NCI-H2107 (cell line): ENCODE data around the gene NPIPB13.
"Not testable (repeated sequence)": the region's sequence is repeated elsewhere in the genome, so short reads cannot be mapped to it uniquely, and the experiment has no call there.

Experiments
- DNase-seq: peaks from one replicate; lab custom pipeline; 2025; lab: John Stamatoyannopoulos, UW

NPIPB13 gene

DNA sequence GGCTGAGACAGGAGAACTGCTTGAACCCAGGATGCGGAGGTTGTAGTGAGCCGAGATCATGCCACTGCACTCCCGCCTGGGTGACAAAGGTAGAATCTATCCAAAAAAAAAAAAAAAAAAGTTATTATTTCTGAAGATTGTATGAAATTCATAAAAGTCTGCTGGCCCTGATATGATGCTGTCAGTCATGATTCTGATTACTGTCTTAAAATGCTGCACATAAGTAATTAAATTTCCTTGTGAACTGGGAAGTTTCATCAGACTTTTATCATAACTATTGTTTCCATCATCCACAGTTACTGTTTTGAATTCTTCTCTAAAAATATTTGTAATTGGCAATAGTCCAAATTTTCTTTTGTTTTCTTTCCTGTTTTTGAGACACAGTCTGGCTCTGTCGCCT lies at the start of gene NPIPB13:
NPIPB13 (minus strand) TSS at position 101 of the 400 bp plus-strand sequence. CDS start 2,906 bp downstream, outside the sequence.
- not testable (repeated sequence) for DNase-seq

DNA sequence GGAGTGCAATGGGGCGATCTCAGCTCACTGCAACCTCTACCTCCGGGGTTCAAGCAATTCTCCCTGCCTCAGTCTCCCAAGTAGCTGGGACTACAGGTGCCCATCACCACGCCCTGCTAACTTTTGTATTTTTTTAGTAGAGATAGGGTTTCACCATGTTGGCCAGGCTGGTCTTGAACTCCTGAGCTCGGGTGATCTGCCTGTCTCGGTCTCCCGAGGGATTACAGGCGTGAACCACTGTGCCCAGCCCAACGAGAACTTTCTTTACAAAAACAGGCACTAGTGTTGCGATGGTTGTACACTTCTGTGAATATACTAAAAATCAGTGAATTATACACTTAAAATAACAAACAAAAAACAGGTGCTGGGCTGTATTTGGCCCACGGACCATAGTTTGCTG lies 34.1 kb upstream of the NPIPB13 start:
- not testable (repeated sequence) for DNase-seq

DNA sequence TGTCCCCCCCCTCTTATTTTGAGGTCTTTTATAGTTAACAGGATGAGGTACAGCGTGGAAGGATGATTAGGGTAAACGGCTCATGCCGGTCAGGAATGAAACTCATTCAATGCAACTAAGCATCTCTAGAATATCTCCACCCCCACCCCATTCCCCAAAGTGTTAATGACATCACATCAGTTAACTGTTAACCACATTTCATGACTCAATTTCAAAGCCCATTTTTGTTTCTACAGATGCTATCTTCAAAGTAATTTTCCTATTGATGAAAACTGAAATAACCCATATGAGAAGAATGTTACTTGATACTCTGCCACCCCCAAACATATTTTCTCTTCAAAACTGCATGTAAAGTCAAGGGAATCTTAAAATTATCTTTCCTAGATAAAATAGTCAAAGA lies 30.2 kb upstream of the NPIPB13 start:
- not testable (repeated sequence) for DNase-seq

DNA sequence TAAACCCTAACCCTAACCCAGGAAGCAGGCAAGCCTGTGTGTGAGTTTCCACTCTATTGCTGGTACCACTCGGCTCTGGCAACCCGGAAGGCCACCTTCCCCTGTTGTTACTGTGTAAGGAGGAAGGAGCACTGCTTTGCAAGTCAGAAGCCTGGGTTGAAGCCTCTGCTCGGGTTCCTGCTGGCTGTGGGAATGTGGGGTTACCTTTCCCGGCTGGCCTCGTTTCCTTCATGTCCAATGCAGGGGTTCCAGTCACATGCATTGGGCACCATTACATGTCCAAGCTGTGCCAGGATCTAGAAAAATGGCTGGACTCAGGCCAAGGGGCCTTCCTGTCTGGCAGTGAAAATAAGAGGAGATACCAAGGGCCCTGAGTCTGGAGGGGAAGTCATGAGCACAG lies 31.2 kb downstream of the NPIPB13 start:
- DNase-seq, result not testable (repeated sequence)

DNA sequence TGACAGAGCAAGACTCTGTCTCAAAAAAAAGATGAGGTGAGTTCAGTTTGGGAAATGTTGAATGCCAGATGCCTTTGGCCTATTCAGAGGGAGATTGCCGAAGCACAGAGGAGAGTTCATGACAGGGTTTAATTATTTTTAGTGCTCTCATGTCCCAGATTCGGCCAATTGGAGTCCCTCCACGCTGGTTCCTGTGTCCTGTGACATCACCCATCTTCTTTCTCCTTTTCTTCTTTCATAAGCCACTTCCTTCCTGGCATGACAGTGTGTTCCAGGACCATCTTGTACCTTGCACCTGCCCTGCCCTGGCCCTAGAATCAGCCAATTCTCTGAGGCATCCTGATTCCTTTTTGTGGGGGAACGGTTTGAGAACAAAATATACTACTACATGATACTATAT lies 36.9 kb downstream of the NPIPB13 start:
- not testable (repeated sequence) for DNase-seq

DNA sequence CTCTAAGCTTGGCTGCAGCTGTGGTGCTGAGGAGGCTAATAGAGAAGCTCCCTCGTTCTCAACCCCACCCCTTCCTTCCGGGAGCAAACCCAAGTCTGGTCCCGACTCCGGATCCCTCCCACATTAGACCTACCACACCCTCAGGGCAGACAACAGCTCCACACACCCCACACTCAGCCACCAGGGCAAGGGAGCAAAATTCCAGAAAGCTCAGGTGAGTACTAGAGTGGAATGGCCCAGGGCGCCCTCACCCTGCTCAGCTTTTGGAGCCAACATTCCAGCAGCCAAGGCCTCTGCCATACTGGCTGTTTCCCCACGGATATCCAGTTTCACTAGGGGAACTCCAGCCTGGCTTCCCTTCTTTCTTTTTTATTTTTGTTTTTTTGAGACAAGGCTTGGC lies 39.2 kb downstream of the NPIPB13 start:
- not testable (repeated sequence) for DNase-seq

DNA sequence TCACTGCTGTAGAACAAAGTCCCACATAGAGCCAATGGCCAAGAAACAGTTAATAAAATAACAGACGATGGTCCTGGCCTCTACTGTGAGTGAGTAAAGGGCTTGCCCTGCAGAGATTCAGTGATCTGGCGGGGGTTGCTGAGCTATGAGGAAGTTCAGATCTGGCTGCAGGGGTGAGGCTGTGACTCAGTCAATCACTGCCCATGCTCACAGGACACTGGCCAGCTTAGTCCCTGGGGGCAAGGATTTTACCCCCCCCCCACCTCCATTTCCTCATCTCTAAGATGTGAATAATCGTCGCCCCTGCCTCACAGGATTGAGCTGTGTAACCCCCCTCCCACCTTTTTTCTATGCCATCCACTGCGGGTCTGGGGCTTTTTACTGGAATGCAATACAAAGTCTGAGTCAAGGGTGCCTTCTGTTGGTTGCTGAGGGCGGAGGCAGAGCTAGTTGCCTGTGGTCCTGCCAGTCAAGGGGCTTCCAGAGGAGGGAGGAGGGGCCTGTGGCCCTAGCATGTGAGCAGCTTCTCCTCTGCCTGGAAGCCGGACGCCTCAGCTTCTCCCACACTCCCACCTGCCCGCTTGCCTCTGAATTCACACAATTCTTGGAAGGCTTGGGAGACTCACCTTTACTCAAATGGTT lies 41.1 kb downstream of the NPIPB13 start:
- DNase-seq, result not testable (repeated sequence)

DNA sequence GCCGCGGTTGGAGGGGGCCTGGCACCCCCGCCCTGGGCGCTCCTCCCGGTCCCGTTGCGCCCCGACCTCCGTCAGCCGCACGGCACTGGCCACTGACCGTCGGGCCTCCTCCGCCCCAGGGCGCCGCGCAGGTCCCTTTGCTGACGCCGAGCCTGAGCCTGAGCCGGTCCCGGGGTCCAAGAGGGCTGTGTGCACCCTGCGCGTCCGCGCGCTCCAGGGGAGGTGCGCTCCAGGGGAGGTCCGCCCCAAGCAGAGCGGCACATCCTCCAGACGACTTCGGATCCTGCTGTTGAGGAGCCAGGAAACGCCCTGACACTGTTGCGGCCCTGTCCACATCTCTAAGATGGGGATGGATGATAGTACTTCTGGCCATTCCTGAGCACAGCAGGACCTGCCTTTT lies 42.0 kb downstream of the NPIPB13 start:
- DNase-seq, result not testable (repeated sequence)

DNA sequence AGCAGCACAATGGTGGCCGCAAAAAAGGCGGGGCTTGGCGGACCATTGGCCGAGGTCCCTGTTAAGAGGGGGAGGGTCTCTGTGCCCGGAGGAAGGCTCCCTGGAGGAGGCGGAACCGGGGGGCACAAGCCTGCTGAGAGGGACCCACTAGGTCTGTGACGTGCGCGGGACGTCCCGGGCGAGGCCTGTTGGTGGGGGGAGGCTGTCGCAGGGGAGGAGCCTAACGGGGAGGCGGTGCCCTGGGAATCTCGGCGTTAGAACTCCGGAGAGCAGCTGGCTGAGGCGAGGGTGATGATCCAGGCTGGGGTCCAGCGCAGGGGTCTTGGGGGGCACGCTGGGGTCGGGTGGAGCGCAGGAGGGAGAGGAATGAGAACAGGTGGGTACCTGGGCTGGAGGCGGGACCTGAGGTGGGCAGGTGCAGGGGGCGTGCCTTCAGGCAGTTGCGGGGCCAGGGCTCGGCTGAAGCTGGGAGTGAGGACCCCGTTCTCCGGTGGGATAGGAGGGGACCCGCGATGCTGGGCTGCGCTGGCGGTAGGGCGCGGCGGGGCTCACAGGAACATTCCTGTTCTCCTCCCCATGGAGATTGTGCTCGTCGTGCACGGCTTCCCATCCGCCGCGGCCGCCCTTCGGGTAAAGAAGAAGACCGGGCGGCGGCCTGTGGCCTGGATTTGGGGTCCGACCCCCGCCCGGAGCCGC lies 42.6 kb downstream of the NPIPB13 start:
- DNase-seq, result not testable (repeated sequence)

DNA sequence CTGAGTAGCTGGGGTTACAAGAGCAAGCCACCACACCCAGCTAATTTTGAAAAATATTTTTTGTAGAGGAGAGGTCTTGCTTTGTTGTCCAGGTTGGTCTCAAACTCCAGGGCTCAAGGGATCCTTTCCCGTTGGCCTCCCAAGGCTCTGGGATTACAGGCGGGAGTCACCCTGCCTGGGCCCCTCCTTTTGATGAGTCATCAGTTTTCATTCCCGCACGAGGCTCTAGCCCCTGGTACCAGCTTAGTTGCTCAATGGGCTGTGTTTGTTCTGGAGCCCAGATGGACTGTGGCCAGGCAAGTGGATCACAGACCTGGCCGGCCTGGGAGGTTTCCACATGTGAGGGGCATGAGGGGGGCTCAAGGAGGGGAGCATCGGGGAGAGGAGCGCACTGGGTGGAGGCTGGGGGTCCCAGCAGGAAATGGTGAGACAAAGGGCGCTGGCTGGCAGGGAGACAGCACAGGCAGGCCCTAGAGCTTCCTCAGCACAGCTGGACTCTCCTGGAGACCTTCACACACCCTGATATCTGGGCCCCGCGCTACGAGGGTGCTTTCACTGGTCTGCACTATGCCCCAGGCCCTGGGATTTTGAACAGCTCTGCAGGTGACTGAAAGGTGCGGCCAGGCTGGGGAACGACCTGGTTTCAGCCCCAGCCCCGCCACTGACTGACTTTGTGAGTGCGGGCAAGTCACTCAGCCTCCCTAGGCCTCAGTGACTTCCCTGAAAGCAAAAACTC lies 48.5 kb downstream of the NPIPB13 start:
- DNase-seq, result not testable (repeated sequence)

DNA sequence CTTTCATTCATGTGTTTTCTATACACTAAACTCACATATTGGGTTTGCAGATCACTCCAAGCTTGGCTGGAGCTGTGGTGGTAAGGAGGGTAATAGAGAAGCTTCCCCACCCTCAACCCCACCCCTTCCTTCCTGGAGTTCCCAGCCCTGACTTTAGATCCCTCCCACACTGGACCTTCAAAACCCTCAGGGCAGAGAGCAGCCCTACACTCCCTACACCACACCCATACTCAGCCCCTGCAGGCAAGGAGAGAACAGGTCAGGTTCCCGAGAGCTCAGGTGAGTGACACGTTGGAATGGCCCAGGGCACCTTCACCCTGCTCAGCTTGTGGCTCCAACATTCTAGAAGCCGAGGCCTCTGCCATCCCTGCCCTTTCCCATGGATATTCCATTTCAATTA lies 49.2 kb downstream of the NPIPB13 start, which contains the start of gene SULT1A3:
SULT1A3 (plus strand) TSS at position 207 of the 400 bp plus-strand sequence. CDS start 1,474 bp downstream, outside the sequence.
- DNase-seq, result not testable (repeated sequence)
